Measurements from ENCODE around the gene MARK3. TPM values are rescaled to one million over a fixed set of nuclear protein-coding genes. Genes with fewer than 3 reads are reported as not detected.

The MARK3 gene
- total RNA-seq, 1 experiment from 2014 or later, result 81.9 TPM

GRCh38 chr14:103492156-103492925 lies 107.1 kb downstream of the MARK3 start:
- Histone ChIP-seq H3K9me3 (ENCODE audit: control insufficient read depth, low read depth, low read length) (no peaks in the 10 kb centered on the region), H3K18ac (ENCODE audit: insufficient read length, low read depth, low read length) (no peak overlapping the region), H3K23me2 (ENCODE audit: insufficient read length, low read depth, low read length, poor library complexity, severe bottlenecking) (no peaks in the 10 kb centered on the region), H2BK5ac (ENCODE audit: insufficient read length, low read length) (no peak overlapping the region), H3K14ac (ENCODE audit: insufficient read depth, low read length) (no peak overlapping the region), H2AFZ (ENCODE audit: low read length) (no peak overlapping the region), H2BK120ac (ENCODE audit: low read depth, low read length, poor library complexity, severe bottlenecking) (no peak overlapping the region), H3K4ac (ENCODE audit: low read depth, low read length) (no peak overlapping the region), H3K79me2 (ENCODE audit: insufficient read depth, low read length) (no peaks in the 10 kb centered on the region), H3K27ac (ENCODE audit: insufficient read length, low read depth, low read length) (no peak overlapping the region), H4K5ac (ENCODE audit: insufficient read length, low read depth, low read length) (no peak overlapping the region), H2BK12ac (ENCODE audit: insufficient read length, low read depth, low read length) (no peak overlapping the region), H3T11ph (ENCODE audit: low read length) (no peak overlapping the region), H4K8ac (replicated peaks; ENCODE audit: insufficient read length, low read depth, low read length) (no peak overlapping the region), H3K79me1 (ENCODE audit: insufficient read depth, low read depth, low read length, poor library complexity, severe bottlenecking) (no peaks in the 10 kb centered on the region), H2AK5ac (ENCODE audit: insufficient read length, low read length) (no peak overlapping the region), H4K91ac (ENCODE audit: insufficient read length, low read depth, low read length) (no peak overlapping the region), H4K20me1 (ENCODE audit: control insufficient read depth, insufficient read depth, insufficient read length) (no peaks in the 10 kb centered on the region), H2BK15ac (ENCODE audit: low read depth, low read length) (no peak overlapping the region), H3K4me1 (ENCODE audit: insufficient read depth, low read length) (no peaks in the 10 kb centered on the region), H3K23ac (ENCODE audit: insufficient read length, low read depth, low read length) (no peak overlapping the region), H3K9ac (ENCODE audit: extremely low read depth, insufficient read length, low read length) (no peak overlapping the region), H3K4me2 (ENCODE audit: insufficient read depth, insufficient read length, low read length) (no peak overlapping the region), H3K56ac (ENCODE audit: insufficient read length, low read depth, low read length) (no peak overlapping the region), H3K27me3 (ENCODE audit: insufficient read depth, low read length) (no peaks in the 10 kb centered on the region), H2BK20ac (ENCODE audit: low read depth, low read length, poor library complexity, severe bottlenecking) (no peak overlapping the region)
- Mint-ChIP-seq H3K9me3 (no peaks in the 10 kb centered on the region), H3K27ac (peak overlapping the region in 1 of 3 experiments; percentile 45; a peak in 2 of 7 replicates), H3K36me3 (ENCODE audit: insufficient read depth in 1 of 3, low read depth in 3 of 3) (peaks cover 4 to 50% (median 46%) of the 10 kb centered on the region in 3 experiments; a peak in 6 of 7 replicates), H3K27me3 (ENCODE audit: low read depth) (no peaks in the 10 kb centered on the region), H3K4me1 (0 out of 4 replicates have a peak, but pooled peaks cover 0 to 2% of the 10 kb centered on the region in 2 experiments), H3K4me3 (no peak overlapping the region)
- no peak for DNase-seq
- WGBS (ENCODE audit: extremely low coverage, insufficient read length, low lambda C conversion rate), result no CpG with 5 or more reads among the region's 6 CpGs
- TF ChIP-seq CTCF (conservative IDR thresholded peaks at IDR 0.05), result no peak

All from H9 (cell line).